HG03571 (cell line): Measurements from ENCODE around the gene CEP70.
"Not testable (repeated sequence)": the region's sequence is repeated elsewhere in the genome, so short reads cannot be mapped to it uniquely, and the experiment has no call there.

Experiments used
- ATAC-seq: cut with Tn5 transposase; IDR thresholded peaks from one replicate; pipeline ENCODE4 v1.9.1; 2021; ENCODE audit not compliant: unreplicated experiment

CEP70 gene

DNA sequence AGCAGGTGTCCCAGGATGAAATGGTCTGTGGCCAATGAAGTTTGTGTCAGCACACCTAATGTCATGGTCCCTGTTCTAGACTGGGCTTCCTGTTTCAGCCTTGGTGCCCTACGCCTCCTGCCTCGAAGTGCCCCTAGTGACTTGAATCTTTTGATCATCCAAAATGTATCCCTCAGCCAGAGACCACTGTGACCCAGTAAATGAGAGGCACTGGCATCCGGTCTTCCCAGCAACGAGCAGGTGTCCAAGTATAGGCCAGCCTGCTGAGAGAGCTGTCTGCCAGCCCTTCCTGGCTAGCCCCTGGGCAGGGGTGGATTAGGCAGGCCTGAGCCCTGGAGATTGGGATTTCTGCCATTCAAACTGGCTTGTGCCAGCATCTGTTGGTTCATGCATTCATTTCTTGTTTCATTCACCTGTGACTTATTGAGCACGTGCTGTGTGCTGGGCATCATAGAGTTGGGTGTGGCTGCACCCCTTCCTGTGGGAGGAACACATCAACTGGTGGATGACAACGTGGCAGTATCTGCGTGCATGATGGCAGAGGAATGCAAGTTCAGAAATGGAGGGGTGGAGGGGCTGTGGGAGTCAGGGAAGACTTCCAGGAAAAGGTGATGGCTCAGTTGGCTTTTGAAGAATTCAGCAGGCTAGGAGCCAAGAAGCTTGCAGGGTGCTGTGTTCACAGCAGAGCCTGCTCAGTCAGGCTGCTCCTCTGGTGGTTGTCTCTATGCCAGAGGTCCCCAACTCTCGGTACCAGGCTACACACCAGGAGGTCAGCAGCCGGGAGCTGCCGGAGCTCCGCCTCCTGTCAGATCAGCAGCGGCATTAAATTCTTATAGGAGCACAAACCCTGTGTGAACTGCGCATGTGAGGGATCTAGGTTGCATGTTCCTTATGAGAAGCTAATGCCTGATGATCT is 138.0 kb downstream of the CEP70 start:
- ATAC-seq: no peak

DNA sequence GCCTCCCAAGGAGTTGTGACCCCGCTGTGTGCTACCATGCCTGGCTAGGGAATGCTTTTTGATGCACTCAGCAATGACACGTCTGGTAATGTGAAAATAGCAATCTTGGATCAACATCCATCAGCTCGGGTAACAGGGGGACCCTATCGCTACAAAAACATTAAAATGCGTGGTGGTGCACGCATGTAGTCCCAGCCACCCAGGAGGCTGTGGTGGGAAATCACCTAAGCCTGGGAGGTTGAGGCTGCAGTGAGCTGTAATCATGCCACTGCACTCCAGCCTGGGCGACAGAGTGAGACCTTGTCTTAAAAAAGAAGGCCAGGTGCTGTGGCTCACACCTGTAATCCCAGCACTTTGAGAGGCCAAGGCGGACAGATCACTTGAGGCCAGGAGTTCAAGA is 140.1 kb downstream of the CEP70 start:
- ATAC-seq: not testable (repeated sequence)

DNA sequence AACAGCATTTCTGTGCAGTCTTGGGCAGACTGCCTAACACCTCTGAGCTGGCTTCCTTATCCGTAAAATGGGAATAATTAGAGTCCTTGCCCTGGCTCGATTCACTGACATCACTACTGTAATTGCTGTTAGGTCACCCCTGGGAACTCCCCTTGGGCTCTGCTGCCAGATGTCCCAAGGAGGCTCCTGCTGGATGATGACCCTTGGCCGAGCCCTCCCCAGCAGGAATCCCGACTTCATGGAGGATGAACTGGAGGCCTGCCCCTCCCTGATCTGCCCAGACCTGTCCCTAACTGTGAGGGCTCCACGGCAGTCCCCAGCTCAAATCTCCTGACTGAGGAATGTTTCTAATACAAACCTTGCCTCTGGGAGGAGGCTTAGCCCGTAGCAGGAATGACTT is 141.6 kb downstream of the CEP70 start:
- no peak for ATAC-seq

DNA sequence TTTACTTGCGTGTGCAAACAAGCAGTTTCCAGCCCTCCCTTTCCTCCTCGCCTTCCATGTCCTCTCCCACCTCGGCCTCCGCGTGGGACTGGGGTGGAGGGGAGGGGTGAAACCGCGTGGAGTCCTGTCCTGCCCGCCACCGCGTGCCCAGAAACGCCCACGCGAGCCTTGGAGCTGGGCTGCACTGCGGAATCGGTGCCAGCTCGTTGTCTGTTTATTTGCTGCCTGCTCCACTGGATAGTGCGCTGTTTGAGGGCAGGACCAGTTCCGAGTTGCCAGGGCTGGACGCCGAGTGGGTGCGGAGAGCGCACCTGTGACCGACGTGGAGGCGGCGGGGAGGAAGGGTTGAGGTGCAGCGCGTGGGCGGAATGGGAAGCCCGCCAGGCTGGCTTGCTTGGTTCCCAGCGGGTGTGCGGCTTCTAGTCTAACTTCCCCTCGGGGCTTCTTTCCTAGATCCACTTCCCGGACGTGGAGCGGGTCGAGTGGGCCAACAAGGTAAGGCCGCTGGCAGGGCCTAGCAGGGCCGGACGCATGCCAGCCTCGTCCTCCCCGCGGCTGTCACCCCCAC is 142.4 kb downstream of the CEP70 start:
- no peak for ATAC-seq

DNA sequence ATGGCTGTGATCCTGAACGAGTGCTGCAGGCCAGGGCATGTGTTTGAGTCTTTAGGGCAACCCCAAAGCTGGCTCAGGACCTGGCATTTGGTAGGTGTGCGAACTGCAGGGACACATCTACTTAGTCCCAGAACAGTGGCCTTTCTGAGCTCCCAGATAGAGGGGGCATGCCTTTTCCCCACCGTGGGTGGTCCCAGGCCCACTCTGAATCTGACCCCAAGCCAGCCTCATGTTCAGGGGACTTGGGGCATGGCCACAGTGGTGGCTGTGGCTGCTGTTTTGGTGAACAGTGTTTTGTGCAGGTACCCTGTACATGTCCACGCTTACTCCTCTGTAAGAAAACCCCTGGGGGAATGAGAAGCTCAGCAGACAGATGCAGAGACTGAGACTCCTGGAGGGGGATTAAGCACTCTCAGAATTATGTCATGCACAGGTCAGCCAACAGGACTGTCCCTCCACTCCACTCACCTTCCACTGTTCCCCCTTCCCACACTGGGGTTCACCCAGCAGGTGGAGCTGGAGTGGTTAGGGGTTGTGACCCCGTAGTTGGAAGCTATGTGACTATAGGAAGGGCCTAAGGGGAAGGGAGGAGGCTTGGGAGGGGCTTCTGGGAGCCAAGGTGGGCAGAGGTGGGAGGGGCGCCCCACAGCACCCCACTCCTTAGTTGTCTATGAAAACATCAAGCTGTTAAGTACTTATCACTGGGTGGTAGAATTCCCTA is 143.2 kb downstream of the CEP70 start:
- no peak for ATAC-seq

DNA sequence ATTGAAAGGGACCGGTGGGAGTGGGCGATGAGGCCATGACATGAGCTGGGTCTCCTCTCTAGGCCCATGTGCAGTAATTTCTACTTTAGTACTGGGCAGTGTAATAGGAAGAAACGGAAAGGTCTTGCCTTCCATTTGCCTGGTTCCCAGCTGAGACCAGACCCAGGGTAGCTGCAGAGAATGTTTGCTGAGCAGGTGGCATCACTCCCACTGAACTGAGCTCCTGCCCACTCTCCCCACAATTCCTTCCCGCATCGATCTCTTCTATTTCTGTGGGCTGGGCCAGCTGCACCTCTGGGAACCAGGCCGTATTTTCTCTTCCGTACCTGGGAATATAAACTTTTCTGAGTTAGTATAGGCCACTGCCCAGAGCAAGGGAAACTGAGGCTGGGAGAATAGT is 143.9 kb downstream of the CEP70 start:
- ATAC-seq: no peak

DNA sequence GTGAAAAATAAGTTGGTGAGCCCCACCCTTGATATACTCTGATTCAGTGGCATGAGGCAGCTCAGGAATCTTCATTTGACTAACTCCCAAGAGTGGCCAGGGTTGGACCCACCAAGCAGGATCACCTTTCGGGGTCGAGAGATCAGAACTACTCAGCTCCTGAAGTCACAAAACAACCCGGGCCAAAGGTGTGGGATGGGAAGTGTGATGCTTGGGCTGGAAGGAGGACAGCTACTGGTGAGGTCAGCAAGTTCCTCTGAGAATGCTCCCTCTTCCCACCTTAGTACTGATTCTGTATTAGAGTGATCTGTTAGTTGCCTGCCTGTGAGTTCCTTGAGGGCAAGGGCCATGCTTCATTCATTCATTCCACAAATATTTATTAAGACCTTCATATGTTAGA is 144.6 kb downstream of the CEP70 start:
- ATAC-seq: no peak

DNA sequence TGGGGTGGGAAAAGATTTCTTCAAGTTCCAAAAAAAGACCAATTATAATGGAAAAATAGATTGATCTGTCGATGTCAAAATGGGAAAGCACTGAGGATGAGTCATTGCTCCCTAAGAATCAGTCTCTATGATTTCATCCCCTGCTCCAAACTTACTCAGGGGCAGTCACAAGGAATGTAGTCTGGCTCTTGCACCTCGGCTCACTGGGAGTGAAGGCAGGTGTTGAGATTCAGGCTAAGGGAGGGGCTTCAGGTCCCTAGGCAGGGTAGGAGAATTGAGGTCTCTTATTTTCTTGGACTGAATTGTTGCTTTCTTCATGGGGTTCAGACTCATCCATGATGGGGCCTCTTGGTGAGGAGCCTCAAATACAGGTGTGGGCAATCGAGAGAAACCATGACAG is 145.4 kb downstream of the CEP70 start:
- no peak for ATAC-seq

DNA sequence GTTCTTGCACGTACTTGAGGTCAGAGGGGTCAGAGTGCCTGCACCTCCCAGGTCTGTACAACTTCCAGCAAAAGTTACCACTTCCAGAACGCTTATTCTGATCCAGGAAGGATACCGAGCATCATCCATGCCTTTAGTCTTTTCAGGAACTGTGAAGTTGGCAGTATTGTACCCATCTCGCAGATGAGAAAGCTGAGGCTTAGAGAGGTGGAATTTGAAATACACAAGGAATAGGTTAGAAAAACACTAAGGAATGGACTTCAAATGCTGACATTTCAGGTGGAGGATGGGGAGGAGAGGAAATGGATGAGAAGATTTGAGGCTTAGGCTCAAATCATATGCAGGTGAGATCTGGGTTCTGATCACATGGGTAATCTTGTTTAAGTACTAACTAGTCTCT is 148.4 kb downstream of the CEP70 start:
- ATAC-seq: no peak

DNA sequence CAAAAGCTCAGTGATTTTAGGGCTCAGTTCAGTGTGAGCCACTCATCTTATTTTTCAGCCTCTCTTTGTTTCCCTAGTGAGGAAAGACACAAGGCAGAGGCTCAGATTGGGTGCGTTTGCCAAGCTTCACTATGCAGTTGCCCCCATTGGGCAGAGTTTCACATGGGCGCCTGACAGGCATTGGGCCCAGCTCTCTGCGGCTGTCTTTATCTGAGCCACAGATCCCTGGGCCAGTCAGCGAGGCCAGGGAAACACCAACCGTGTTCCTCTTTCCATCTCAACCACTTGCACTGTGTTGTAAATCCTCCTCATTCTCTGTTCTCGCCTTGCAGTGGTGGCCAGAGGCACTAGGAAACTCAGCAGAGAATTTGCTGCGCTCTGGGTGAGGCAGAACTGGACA is 148.8 kb downstream of the CEP70 start:
- ATAC-seq: no peak
